Muscle layer of colon (tissue), 2 donors: ENCODE measurements around the gene ATN1.
A peak's percentile ranks its signal among the peaks of the same experiment; 100 is the strongest.

Source experiments
- H3K27ac ChIP-seq: one replicate; pipeline ENCODE4 v1.7.0; 2013; ENCODE audit warnings: low read depth, mild to moderate bottlenecking, low read length, moderate library complexity
- H3K27me3 ChIP-seq, 2 donors: one replicate each; pipeline ENCODE4 v1.7.0; 2013; ENCODE audit warnings: low read length in 2 of 2, mild to moderate bottlenecking in 2 of 2; ENCODE audit not compliant: insufficient read depth in 2 of 2, control insufficient read depth in 1 of 2
- H3K36me3 ChIP-seq: one replicate; pipeline ENCODE4 v1.7.0; 2013; ENCODE audit warnings: mild to moderate bottlenecking, low read length; ENCODE audit not compliant: insufficient read depth
- H3K4me1 ChIP-seq: one replicate; pipeline ENCODE4 v1.7.0; 2013; ENCODE audit warnings: mild to moderate bottlenecking, low read length; ENCODE audit not compliant: insufficient read depth
- H3K4me3 ChIP-seq, 2 donors: one replicate each; pipeline ENCODE4 v1.7.0; 2013; ENCODE audit warnings: low read length in 2 of 2, low read depth in 1 of 2, mild to moderate bottlenecking in 1 of 2, moderate library complexity in 1 of 2
- H3K9ac ChIP-seq: one replicate; pipeline ENCODE4 v1.7.0; 2013; ENCODE audit warnings: low read length
- H3K9me3 ChIP-seq: one replicate; pipeline ENCODE4 v1.7.0; 2013; ENCODE audit warnings: mild to moderate bottlenecking, low read length
- donor health status: abdominal sarcoma.
- donor health status: Adenocarcinoma of cecum.

Gene ATN1

GRCh38 chr12:6943722-6944380 is 16.1 kb downstream of the ATN1 start, which contains the start of the genes C12orf57 and RNU7-1:
Gene C12orf57, plus strand, starts transcription at chr12:6944022. Its CDS starts 100 bp downstream, at chr12:6944122.
Gene RNU7-1, plus strand, starts transcription at chr12:6943816.
- Histone ChIP-seq H3K4me1 (peaks cover 34% of the 10 kb centered on the region), H3K4me3 (peak within 1 kb of the TSS; percentile 51 to 82), H3K27ac (peak within 1 kb of the TSS; percentile 87), H3K36me3 (peaks cover 38% of the 10 kb centered on the region), H3K9me3 (no peaks in the 10 kb centered on the region), H3K9ac (peak within 1 kb of the TSS; percentile 91), H3K27me3 (no peaks in the 10 kb centered on the region)

- peaks cover 38% of the 10 kb centered on the region for H3K36me3 ChIP-seq
These were observed 16.8 kb downstream of the ATN1 start for GRCh38 chr12:6944381-6945186.

GRCh38 chr12:6945613-6946012 is 17.9 kb downstream of the ATN1 start:
- peaks cover 28% of the 10 kb centered on the region for H3K4me1 ChIP-seq
- no peaks in the 10 kb centered on the region for H3K9me3 ChIP-seq
- no peak overlapping the region for H3K4me3 ChIP-seq
- no peak overlapping the region for H3K9ac ChIP-seq
- H3K27ac ChIP-seq = peak overlapping the region; percentile 87
- peaks cover 33% of the 10 kb centered on the region for H3K36me3 ChIP-seq
- no peaks in the 10 kb centered on the region for H3K27me3 ChIP-seq

More at GRCh38 chr12:6944381-6945186, 16.8 kb downstream of the ATN1 start:
- peaks cover 28% of the 10 kb centered on the region for H3K4me1 ChIP-seq
- no peaks in the 10 kb centered on the region for H3K9me3 ChIP-seq
- H3K9ac ChIP-seq = peak overlapping the region; percentile 91
- peak overlapping the region; percentile 51 to 82 for H3K4me3 ChIP-seq
- H3K27ac ChIP-seq = peak overlapping the region; percentile 87
- no peaks in the 10 kb centered on the region for H3K27me3 ChIP-seq

GRCh38 chr12:6946033-6946919 is 18.5 kb downstream of the ATN1 start:
- Histone ChIP-seq H3K27me3 (no peaks in the 10 kb centered on the region), H3K27ac (no peak overlapping the region), H3K9ac (no peak overlapping the region), H3K4me3 (no peak overlapping the region), H3K36me3 (peaks cover 27% of the 10 kb centered on the region), H3K9me3 (no peaks in the 10 kb centered on the region), H3K4me1 (peaks cover 28% of the 10 kb centered on the region)

DNA sequence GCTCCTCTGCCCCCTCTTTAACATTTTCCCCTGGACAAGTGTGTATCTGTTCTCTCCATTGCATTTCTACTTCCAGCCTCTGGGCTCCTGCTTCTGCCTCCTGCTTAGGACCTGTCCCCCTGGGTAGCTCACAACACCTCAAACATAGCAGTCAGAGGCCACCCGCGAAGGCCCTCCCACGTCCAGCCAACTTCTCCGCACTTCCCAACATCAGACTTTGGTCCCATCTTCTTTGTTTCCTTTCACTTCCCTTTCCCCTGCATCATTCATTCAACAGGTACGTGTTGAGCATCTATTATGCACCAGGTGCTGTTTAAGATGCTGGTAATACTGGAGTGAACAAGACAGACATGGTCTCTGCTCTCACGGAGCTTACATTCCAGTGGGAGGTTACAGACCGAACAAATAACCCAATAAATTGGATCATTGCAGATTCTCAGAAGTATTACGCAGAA is 19.2 kb downstream of the ATN1 start:
- Histone ChIP-seq H3K9ac (no peak overlapping the region), H3K27ac (no peak overlapping the region)

DNA sequence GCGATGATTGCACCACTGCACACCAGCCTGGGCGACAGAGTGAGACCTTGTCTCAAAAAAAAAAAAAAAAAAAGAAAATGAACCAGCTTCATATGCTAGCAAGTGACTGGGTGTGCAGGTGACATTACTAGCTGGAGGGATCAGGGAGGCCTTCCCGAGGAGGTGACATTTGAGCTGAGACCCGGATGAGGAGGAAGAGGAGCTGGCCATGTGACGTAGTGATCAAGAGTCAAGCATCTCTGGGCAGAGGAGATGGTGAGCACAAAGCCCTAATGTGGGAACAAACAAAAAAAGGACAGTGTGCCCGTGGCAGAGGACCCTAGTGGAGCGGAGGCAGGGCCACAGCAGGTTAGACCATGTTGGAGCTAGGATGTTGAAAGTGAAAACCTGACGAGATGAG is 19.9 kb downstream of the ATN1 start:
- Histone ChIP-seq H3K36me3 (peaks cover 20% of the 10 kb centered on the region), H3K9me3 (no peaks in the 10 kb centered on the region), H3K9ac (no peak overlapping the region), H3K27ac (no peak overlapping the region), H3K4me1 (peaks cover 23% of the 10 kb centered on the region), H3K4me3 (no peak overlapping the region), H3K27me3 (no peaks in the 10 kb centered on the region)

More for the DNA sequence above, 19.2 kb downstream of the ATN1 start:
- Histone ChIP-seq H3K4me1 (peaks cover 28% of the 10 kb centered on the region), H3K36me3 (peaks cover 20% of the 10 kb centered on the region), H3K27me3 (no peaks in the 10 kb centered on the region), H3K4me3 (no peak overlapping the region), H3K9me3 (no peaks in the 10 kb centered on the region)

DNA sequence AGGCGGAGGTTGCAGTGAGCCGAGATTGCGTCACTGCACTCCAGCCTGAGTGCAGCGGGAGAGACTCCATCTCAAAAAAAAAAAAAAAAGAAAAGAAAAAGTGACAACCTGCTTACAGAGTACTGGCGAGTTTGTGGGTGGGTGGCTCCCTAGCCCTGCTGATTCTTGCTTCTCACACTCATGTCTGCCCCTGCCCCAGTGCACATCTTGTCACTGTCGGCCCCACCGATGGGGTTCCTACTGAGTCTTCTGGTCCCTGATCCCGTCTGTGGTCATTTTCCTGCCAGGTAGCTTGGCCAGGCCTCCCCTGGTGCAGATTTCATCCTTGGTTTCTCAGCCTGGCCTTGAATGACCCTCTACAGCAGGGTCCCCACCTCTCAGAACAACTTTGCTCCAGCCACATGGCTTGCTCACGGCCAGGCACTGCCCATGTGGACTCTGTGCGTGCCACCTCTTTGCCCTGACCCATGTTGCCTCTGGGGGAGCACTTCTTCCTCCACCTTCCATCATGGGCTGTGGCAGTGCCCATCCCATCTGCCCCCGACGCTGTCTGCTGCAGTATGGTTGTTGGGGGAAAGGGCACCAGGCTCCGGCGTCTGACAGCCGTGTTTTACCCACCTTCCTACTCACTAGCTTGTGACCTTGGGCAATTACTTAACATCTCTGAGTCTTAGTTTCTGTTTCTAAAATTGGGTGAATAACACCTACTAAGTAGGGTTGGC is 21.3 kb downstream of the ATN1 start:
- H3K27me3 ChIP-seq = no peaks in the 10 kb centered on the region

GRCh38 chr12:6950401-6950801 is 22.6 kb downstream of the ATN1 start:
- peaks cover 14% of the 10 kb centered on the region for H3K4me1 ChIP-seq
- no peaks in the 10 kb centered on the region for H3K27me3 ChIP-seq
- no peak overlapping the region for H3K27ac ChIP-seq
- H3K9ac ChIP-seq = no peak overlapping the region
- no peak overlapping the region for H3K4me3 ChIP-seq
- H3K36me3 ChIP-seq = peaks cover 16% of the 10 kb centered on the region
- no peaks in the 10 kb centered on the region for H3K9me3 ChIP-seq

More for the DNA sequence above, 21.3 kb downstream of the ATN1 start:
- H3K4me3 ChIP-seq = no peak overlapping the region
- no peaks in the 10 kb centered on the region for H3K9me3 ChIP-seq
- peaks cover 15% of the 10 kb centered on the region for H3K4me1 ChIP-seq
- H3K36me3 ChIP-seq = peaks cover 20% of the 10 kb centered on the region
- no peak overlapping the region for H3K27ac ChIP-seq
- no peak overlapping the region for H3K9ac ChIP-seq

DNA sequence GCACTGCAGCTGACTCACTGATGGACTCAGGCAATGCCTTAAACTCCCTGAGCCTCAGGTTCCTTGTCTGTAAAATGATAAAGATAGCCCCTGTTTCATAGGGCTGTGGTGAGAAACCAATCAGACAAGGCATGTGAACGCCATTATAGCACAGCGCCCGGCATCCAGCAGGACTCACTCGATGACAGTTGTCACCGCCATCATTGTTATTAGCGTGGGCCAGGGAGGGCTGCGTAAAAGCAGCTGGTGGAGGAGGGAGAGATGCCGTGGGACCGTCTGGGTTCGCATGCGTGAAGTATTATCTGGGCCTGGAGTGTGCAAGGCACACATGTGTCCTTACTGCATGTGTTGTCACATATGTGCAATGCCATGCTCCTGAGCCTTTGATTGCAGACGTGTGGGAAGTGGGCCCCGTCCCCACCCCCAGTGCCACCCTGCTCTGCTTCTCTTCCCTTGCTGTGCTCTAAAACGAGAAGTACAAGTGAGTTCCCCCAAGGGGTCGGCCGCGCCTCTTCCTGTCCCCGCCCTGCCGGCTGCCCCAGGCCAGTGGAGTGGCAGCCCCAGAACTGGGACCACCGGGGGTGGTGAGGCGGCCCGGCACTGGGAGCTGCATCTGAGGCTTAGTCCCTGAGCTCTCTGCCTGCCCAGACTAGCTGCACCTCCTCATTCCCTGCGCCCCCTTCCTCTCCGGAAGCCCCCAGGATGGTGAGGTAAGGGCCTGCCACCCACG is 23.2 kb downstream of the ATN1 start, which contains the start of gene PTPN6:
Gene PTPN6, plus strand, starts transcription at position 546 of the 730 bp plus-strand sequence. Its CDS starts 157 bp downstream, at position 703.
- H3K27ac ChIP-seq = no peak within 1 kb of the TSS
- H3K9ac ChIP-seq = no peak within 1 kb of the TSS

GRCh38 chr12:6951551-6952120 is 23.9 kb downstream of the ATN1 start:
- H3K27me3 ChIP-seq = no peaks in the 10 kb centered on the region
- H3K9ac ChIP-seq = no peak overlapping the region
- no peak overlapping the region for H3K4me3 ChIP-seq
- peaks cover 6% of the 10 kb centered on the region for H3K4me1 ChIP-seq
- H3K27ac ChIP-seq = no peak overlapping the region
- H3K9me3 ChIP-seq = no peaks in the 10 kb centered on the region
- peaks cover 8% of the 10 kb centered on the region for H3K36me3 ChIP-seq

More for the DNA sequence above, 23.2 kb downstream of the ATN1 start, which contains the start of gene PTPN6:
- H3K27me3 ChIP-seq = no peaks in the 10 kb centered on the region
- no peaks in the 10 kb centered on the region for H3K9me3 ChIP-seq
- H3K4me1 ChIP-seq = peaks cover 10% of the 10 kb centered on the region
- H3K36me3 ChIP-seq = peaks cover 11% of the 10 kb centered on the region
- H3K4me3 ChIP-seq = no peak within 1 kb of the TSS
